Measurements from ENCODE around the gene GPHA2.
A peak's percentile ranks its signal among the peaks of the same experiment; 100 is the strongest.
"Not testable (repeated sequence)": the region's sequence is repeated elsewhere in the genome, so short reads cannot be mapped to it uniquely, and the experiment has no call there.

Gene GPHA2, protein sequence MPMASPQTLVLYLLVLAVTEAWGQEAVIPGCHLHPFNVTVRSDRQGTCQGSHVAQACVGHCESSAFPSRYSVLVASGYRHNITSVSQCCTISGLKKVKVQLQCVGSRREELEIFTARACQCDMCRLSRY

DNA sequence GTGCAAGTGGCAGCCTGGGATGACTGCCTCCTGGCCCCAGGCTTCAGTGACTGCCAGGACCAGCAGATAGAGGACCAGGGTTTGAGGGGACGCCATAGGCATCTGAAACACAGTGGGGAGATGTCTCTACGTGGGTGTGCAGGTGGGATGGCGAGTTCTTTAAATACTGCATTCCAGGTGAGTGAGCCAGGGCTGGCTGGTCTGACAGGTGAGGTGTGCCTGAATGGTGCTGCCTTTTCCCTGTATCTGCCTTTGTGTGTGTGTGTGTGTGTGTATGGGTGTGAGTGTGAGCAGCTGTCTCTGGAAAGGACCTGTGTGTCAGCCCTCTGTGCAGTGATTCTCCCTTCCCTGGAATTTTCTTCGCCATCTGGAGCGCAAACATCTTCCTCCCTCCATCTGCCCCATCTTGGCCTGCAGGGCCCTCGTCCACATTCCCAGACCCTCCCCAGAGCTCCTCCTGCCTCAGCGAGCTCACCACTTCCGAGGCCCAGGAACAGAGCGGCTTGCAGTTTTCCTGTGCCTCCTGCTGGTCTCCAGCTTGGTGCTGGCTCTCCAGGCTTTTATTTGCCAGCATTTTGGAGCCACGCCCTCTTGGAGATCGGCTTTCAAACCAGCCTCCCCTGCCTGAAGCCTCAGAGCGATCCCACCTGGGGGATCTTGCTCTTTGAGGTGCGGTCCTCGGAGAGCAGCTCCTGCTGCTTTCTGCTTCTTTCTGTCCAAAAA lies at the start of gene GPHA2:
TSS of gene GPHA2 (minus strand) at position 535 of the 723 bp plus-strand sequence. CDS start at position 102, 433 bp downstream.
- peak; percentile 34 for DNase-seq

DNA sequence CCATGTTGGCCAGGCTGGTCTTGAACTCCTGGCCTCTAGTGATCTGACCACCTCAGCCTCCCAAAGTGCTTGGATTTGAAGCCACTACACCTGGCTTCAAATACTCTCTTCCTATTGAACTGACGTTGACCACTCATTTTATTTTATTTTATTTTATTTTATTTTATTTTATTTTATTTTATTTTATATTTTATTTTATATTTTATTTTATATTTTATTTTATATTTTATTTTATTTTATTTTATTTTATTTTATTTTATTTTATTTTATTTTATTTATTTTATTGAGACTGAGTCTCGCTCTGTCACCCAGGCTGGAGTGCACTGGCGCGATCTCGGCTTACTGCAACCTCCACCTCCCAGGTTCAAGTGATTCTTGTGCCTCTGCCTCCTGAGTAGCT lies 47.6 kb upstream of the GPHA2 start:
- DNase-seq = not testable (repeated sequence)

DNA sequence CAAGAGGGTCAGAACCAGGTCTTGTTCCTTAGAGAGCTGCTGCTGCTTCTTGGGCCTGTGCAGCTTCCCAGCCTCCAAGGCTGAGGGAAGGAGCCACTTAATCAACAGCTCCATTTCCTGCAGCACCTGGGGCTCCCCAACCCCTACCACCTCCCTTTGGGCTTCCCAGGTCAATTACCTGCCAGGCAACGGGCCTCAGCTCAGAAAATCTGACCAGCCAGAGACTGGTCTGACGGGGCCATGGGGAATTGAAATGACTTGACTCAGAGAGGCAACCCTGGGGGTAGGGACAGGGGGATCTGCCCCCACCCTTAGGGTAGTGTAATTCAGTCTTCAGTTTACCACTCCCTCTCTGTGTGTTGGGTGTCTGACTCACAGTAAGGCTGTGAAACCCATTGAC lies 41.0 kb upstream of the GPHA2 start:
- DNase-seq = no peak

DNA sequence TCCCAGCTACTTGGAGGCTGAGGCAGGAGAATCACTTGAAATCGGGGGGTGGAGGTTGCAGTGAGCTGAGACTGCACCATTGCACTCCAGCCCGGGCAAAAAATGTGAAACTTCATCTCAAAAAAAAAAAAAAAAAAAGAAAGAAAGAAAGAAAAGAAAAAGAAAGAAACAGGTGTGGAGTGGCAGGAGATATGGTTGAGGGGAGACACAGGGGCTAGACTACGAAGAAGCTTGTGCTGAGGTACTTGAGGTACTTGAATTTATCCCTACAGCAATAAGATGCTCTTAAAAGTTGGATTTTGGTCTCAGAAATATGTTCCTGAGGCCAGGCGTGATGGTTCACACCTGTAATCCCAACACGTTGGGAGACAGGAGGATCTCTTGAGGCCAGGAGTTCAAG lies 38.4 kb upstream of the GPHA2 start:
- DNase-seq = no peak

DNA sequence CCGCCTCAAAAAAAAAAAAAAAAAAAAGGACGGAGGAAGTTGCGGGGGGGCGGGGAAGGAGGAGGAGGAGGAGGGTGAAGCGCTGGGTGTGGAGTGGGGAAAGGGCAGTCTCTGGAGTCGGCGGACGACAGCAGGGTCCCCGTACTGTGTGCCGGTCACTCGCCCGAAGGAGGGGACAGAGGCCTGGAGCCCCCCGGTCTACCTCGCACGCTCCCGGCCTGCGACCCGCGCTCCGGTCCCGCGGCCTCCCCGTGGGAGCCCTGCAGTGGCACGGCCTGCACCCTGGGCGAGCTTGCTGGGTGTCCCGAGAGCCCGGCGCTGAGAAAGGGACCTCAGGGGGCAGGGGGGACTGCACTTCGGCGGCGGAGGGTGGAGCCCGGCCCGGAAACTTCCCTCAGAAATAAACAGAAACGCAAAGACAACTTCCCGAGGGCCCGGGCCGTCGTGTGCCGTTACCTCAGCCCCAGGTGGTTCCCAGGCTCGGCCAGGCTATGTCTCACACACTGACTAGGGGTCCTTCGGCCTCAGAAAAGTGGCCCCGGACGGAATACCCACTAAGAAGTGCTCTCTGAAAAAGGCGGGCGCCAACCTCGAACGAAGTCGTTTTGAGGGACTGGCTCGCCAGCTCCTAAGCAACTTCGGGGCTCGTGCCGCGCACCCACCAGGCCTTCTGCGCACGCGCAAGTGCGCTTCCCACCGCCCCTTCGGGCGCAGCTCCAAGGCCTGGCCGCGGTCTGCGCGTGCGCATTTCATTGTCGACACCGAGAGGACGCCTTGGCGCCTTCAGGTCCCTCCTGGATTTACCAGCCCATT lies 35.9 kb upstream of the GPHA2 start, which contains the start of gene MAJIN:
TSS of gene MAJIN (minus strand) at position 688 of the 813 bp plus-strand sequence. CDS start 12,703 bp downstream, outside the sequence.
- DNase-seq = no peak

DNA sequence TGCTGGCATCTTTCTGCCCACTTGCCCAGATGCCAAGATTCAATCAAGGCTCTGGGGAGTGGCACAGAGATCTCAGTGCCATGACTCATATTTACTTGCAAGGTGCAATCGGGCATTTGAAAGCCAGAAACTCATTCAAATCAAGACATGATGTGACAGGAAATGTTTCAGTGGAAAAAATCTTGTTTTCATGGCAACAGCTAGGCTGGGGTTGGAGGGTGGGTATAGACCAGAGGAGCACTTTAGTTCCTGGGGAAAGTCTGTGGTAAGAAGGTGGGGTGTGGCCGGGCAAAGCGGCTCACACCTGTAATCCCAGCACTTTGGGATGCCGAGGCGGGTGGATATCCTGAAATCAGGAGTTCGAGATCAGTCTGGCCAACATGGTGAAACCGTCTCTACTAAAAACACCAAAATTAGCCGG lies 35.0 kb upstream of the GPHA2 start:
- DNase-seq = no peak

DNA sequence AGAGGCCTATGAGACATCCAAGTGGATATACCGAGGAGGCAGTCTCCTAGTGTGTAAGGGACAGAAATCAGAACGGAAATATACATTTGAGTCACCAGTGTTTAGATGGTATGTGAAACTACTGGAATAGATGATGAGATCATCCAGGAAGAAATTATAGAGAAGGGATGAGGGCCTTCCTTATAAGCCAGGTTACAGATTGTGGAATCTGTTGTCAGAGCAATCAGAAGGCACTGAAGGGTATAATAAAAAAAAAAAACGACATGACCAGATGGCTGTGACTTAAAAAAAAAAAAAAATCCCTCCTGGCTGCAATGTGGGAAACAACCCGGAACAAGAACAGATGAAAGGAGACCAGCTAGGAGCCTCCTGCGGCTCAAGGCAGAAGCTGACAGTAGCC lies 33.5 kb upstream of the GPHA2 start:
- no peak for DNase-seq

DNA sequence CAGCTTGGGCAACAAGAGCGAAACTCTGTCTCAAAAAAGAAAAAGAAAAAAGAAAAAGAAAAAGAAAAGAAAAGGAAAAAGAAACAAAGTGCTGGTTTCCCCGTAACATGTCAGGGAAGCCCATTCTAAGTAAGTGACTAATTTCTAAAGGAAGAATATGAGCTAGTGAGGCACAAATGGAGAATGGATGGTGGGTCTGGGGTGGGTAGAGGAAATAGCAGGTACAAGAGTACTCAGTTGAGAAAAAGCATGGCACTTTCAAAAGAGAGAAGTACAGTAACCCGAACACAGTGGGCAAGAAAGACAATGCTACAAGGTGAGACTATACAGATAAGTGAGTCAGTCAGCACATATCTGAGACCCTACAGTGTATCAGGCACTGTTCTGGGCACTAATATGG lies 31.7 kb upstream of the GPHA2 start:
- DNase-seq = no peak

DNA sequence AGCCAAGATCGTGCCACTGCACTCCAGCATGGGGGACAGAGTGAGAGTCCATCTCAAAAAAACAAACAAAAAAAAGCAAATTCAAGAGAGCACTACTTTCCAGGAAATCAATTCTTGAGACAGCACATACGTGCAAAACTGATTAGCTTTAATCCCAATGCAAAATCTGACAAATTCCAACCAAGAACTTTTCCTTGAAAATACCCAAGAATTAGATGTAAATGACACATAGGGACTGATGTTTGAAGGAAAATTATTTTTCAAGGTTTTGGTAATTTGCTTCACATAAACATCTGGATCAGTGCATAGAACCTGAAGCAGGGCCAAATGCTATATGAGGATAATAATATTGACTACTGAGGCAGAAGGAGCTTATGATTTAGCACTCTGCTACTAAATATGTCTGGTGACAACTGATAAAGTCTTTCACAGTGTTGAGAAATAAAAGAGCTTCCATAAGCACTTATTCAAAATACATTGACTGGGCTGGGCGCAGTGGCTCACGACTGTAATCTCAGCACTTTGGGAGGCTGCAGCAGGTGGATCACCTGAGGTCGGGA lies 27.5 kb upstream of the GPHA2 start:
- no peak for DNase-seq

DNA sequence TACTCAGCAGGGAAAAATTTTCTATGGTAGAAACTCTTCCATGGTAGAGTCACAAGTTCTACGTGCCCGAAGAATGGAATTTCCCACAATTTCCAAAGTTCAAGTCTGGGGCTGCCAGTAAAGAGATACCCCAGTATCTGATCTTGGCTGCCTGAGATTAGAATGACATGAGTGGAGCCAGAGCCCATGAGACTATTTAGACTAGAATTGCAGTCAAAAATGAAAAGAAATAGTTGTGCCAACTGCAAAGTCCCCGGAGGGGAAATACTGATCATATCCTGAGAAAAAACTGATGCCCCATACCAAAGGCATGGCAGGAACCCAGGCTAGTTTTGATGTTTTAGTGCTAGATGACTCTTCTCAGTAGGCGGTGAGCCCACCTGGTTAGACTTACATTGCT lies 25.0 kb upstream of the GPHA2 start:
- no peak for DNase-seq

DNA sequence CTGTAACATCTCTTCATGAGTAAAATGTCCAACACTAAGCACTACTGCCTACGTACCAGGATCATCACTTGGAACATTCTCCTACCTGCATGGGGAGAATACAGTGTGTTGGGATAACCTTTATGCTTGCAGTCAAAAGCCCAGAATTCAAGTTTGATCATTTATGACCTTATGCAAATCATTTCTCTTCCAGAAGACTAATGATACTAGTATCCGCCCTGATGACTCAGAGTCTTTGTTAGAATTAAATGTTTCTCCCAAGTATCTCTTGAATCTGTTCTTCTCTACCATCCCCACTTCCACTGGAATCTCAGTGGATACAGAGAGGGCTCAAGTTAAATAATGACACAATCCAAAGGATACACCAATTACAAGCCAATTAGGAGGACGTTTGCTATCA lies 23.8 kb upstream of the GPHA2 start:
- no peak for DNase-seq

DNA sequence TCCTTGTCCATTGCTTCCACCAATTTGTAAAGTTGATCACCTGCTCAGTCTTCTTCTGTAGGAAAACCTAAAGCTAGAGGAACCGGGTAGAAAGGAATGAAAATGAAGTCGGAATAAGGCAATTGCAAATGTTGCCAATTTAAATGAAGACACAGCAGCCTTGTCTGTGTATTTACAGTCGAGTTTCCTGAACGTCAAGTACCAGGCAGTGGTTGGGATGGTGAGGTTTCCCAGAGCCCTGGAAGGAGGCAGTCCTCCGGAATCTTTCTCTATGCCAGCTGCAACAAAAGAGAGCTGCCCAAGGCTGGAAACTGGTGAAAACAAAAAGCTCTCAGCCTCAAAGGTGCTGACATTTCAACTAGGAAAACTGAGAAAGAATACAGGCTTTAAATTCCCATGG lies 18.5 kb upstream of the GPHA2 start:
- no peak for DNase-seq

DNA sequence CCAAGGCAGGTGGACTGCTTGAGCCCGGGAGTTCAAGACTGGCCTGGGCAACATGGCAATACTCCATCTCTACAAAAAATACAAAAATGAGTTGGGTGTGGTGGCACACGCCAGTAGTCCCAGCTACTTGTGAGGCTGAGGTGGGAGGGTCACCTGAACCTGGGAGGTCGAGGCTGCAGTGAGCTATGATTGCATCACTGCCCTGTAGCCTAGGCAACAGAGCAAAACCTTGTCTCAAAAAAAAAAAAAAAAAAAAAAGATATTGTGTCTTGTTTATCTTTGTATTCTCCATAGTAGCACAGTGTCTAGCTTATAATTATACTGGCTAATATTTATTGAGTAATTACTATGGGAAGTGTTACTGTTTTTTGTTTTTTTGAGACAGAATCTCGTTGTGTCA lies 15.8 kb upstream of the GPHA2 start:
- DNase-seq = no peak

DNA sequence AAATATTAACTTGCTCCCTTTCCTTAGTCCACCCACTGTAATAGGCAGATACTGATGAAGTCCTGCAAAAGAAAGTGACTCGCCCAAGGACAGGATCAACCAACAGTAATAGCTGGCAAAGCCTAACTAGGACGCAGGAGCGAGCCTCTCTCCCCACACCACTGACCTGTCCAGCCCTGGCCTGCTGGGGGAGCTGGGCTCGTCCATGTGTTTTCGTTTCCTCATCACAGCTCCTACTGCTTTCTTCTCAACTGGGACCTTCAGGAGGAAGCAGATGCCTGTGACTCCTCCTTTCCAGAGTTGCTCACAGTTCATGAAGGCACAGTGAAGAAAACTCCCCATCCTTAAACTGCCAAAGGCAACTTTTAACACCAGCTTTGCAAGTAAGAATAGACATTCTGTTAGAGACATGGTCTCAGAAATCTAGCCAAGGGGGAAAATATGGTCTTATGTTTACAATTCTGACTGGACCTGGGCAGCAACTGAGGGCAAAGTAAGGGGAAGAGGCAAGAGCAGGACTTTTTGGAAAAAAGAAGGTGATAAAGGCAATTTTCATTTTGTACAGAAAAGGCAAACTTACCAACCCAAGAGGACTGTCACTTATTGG lies 11.6 kb upstream of the GPHA2 start:
- no peak for DNase-seq

DNA sequence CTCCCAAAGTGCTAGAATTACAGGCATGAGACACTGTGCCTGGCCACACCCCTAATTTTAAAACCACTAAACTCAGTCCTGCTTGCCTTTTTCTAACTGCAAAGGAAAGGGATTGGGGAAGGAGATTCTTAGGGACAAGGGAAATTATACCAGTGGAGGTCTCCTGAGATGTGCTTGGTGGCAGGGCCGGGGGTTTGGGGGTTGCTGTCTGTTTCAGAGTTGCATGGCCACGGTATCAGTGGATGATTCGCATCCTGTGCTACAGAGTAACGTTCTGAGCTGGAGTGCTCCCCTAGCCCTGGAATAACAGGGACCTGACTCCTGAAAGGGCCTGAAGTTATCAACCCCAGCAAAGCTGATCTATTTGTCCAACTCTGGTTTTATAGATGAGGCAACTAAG lies 846 bp upstream of the GPHA2 start:
- DNase-seq = no peak

DNA sequence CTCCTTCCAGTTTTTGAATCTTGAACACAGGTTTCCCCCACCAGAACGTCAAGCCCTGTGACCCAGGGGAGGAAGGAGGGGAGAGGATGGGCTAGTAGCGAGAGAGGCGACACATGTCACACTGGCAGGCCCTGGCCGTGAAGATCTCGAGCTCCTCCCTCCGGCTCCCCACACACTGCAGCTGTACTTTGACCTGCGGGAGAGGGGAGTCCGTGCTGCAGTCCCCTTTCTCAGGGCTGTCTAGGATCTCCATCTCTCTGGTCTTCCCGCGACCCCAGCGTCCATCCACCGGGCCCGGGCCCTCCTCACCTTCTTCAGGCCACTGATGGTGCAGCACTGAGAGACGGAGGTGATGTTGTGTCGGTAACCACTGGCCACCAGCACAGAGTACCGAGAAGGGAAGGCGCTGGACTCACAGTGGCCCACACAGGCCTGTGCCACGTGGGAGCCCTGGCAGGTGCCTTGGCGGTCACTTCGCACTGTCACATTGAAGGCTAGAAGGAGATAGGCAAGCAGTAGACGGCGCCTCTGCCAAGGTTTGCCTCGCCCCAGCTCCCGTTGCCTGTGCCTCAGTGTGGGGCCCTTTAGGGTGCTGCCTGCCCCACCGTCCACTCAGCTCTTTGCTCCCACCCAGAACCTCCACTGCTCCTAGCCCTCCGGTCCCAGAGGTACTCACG lies 873 bp downstream of the GPHA2 start:
- no peak for DNase-seq

DNA sequence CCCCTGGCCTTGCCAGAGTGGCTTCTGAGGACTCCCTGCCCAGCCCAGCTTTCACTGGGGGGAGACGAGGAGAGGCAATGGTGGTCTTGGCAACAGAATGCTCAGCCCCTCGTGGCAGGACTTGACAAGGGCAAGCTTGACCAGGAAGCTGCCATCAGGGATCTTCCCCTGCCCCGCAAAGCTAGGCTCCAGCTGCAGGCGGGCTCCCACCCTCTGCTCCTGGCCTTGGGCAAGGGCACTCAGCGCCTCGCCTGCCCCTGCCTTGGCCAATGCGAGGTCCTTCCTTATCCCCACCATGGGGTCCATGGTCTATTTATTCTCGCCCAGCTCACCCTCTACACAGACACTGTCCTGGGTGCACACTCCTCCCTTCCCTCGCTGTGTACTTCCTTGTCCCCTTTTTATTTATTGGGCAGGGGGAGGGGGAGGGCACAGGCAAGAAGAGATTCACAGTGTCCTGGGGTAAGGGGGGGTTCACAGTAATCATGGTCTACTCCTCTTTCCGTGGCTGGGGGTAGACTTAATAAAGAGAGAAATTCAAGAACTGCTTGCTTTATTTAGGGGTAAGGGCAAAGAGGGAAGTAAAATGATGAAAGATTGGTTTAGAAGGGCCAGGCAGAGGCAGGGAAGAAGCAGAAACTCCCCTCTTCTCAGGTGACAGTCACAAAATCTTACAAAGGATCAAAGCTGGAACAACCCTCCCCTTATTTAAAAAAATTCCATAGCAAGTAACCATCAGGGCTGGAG lies 1.6 kb downstream of the GPHA2 start:
- no peak for DNase-seq

DNA sequence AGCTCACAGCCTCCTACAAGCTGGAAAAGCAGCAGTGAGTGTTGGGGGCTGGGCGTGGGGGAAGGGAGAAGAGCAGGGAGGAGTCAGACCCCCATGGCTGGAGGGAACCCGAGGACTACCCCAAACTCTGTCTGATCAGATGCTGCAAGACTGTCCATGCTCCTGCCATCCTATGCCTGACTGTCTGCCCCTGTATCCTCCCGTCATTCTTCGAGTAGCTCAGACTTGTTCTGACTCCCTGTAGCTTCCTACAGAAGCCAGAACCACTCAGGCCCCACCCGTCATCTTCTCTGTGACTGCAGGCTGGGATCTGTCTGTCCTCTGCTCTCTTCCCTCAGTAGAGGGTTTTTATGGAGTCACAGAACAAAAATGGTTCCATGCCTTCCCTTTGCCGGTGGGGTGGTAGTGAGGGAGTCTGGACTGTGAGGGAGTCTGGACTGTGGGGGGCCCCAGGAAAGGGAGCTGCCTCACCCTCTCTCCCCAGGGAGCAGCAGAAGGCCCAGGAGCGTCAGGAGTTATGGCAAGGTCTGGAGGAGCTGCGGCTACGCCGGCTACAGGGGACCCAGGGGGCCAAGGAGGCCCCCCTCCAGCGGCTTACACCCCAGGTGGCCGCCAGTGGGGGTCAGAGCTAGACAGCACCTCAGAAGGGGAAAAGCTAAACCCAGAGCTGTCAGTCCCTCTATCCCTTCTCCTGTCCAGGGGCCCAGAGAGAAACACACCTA lies 2.3 kb downstream of the GPHA2 start:
- no peak for DNase-seq

DNA sequence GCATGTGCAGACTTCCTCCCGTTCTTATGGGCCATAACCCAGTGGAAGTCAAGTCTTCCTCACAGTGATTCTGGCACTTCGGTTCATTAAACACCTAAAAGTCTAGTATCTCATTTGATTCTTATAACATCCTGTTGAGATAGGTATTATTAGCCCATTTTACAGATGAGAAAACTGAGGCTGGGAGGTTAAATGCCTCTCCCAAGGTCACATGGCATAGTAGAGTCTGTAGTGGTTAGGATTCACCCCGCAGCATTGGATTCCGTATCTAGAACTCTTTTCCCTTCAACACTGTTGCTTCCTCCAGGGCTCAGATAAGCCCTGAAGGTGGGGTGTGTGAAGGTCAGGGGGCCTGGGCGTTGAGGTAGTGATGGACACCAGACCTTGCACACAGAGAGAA lies 3.4 kb downstream of the GPHA2 start:
- no peak for DNase-seq

DNA sequence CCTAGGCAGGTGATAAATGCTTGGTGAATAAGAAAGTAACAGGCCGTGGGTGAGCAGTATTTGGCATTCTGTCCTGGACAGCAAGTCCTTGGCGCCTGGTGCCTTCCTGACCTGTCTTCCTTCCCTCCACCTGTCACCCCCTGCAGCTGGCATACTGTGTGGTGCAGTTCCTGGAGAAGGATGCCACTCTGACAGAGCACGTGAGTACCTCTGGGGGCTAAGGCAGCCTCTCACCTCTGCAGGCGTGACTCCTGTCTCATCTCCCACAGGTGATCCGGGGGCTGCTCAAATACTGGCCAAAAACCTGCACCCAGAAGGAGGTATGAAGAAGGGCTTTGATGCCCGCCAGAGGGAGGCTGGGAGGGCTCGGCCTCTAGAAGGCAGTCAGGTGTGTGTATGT lies 4.4 kb downstream of the GPHA2 start:
- no peak for DNase-seq

DNA sequence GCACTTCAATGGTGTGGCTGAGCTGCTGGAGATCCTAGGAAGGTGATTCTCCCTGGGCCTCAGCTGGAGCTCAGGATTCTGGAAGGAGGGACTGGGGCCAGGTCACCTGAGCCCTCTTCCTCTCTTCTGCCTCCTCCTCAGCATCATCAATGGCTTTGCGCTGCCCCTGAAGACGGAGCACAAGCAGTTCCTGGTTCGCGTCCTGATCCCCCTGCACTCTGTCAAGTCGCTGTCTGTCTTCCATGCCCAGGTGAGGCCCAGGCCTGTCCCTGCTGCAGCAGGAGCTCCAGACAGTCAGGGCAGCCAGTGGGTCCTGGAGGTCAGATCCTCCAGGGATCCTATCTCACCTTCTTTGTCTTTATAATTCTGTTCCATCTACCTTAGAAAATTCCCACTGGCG lies 5.4 kb downstream of the GPHA2 start:
- no peak for DNase-seq
